ENCODE measurements around the gene PRAMEF12.

DNA sequence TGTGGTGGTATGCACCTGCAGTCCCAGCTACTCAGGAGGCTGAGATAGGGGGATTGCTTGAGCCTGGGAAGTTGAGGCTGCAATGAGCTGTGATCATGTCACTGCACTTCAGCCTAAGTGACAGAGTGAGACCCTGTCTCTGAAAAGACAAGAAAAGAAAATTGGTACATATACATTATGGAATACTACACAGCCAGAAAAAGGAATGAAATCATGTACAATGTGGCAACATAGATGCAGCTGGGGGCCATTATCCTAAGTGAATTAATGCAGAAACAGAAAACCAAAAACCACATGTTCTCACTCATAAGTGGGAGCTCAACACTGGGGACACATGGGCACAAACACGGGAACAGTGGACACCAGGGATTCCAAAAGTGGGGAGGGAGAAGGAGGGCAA lies 34.6 kb upstream of the PRAMEF12 start:
- TF ChIP-seq INSM2 (tag by site-specific recombination; IDR thresholded peaks at IDR 0.05) (no peak), SP2 (tag by site-specific recombination; IDR thresholded peaks at IDR 0.05) (no peak), ZNF596 (tag by site-specific recombination; IDR thresholded peaks at IDR 0.05) (no peak)

Data from HEK293 (cell line).